H1 (cell line): ENCODE data around the gene SHC3. TPM values are rescaled to one million over a fixed set of nuclear protein-coding genes. Genes with fewer than 3 reads are reported as not detected.

Experiments
- KDM1A ChIP-seq: fragments of 200-600, 300-600 bp; sonication (generic); IDR thresholded peaks from 2 replicates; pipeline ENCODE4 v1.7.1; 2016; ENCODE audit warnings: mild to moderate bottlenecking, low read length, borderline replicate concordance
- polyA plus RNA-seq, 7 experiments: library from polyadenylated mRNA; depleted of rRNA in 3 of 7; stranded (reverse) in 5 of 7; unstranded in 2 of 7; fragments of >200 nt in 5 of 7; fragments of 200-250 nt in 2 of 7; gene quantifications; 1 replicate in 5 of 7; 2 replicates in 1 of 7; 4 replicates in 1 of 7; pipeline versions ENCODE4 v1.2.1 to v1.2.3, GENCODE V29; 2011 to 2013; ENCODE audit warnings: missing spikeins in 2 of 7, mixed read lengths in 2 of 7
- total RNA-seq: library from RNA; stranded (reverse); fragmentation: NEBNext Ultra II Directional; extraction: Animal tissue kit (Norgen Biotek cat#: 25700); gene quantifications from 2 replicates; pipeline ENCODE4 v1.2.1, GENCODE V29; 2021

SHC3 gene
- total and polyA plus RNA-seq, 2 of the 8 experiments (the other 6 are each of a cell fraction or from before 2014, with no cell fraction given) = 1.4 to 7.1 TPM

GRCh38 chr9:89224633-89225032 is 46.0 kb upstream of the SHC3 start (continued):
- no peak for TF ChIP-seq KDM1A
